ENCODE results near the gene MIDN. TPM values are rescaled to one million over a fixed set of nuclear protein-coding genes. Genes with fewer than 3 reads are reported as not detected.

Gene MIDN
- polyA plus RNA-seq, 2 of the 4 experiments (the other 2 are of a cell fraction) = 9.1 to 31.4 TPM

DNA sequence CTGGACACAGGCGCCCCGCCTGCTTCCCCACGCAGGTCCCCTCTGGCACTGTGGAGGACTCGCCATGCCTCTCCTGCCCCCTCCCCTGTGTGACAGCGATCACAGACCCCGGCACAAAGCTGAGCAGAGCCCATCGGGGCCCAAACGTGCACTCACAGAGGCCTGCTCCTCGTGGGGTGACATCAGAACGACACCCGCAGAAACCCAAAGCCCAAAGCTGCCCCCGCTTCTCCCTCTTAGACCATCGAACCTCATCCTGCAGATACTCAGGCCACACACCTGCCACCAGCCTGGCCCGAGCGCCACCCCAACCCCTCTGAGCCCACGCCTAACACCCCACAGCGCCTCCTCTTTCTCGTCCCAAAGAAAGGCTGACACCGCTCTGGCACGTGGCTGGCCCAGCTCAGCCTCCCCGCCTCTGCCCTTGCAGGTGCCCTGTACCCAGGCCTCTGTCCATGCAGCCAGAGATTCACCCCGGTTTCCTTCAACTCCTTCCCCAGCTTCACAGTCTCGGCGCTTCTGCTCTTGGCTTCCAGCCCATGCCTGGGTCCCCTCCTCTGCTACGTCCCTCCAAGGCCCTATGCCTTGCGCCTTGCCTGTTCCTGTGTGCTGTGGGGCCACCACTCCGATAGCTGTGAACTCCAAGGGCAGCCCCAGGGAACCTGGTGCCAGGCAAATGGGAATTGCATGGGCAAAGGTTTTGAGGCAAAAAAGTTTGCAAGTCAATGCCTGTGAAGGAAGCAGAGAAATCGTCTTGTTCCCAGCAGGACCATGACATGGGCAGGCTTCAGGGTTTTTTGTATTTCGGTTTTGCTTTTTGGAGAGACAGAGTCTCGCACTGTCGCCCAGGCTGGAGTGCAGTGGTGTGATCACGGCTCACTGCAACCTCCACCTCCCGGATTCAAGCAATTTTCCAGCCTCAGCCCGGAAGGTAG, 9.7 kb upstream of the MIDN start:
- DNase-seq (ENCODE audit: low read depth in 1 of 2, low spot score in 1 of 2) = no peak
- FAIRE-seq = no peak
- ATAC-seq = no peak
- peaks cover 30% of the 10 kb centered on the region for H3K4me1 ChIP-seq
- H3K4me2 ChIP-seq = peak overlapping the region; percentile 95
- TF ChIP-seq POLR2AphosphoS2 (conservative IDR thresholded peaks at IDR 0.05; ENCODE audit: low read length) (no peak), CBX2 (IDR thresholded peaks at IDR 0.05; ENCODE audit: borderline replicate concordance, low read depth) (no peak), MYC (IDR thresholded peaks at IDR 0.05; ENCODE audit: borderline replicate concordance, low read length) (no peak), CHD4 (IDR thresholded peaks at IDR 0.05; ENCODE audit: borderline replicate concordance) (no peak), EHF (CRISPR knock-in tag; IDR thresholded peaks at IDR 0.05) (no peak), RCOR1 (IDR thresholded peaks at IDR 0.05; ENCODE audit: low read depth, low read length) (no peak), CBX8 (IDR thresholded peaks at IDR 0.05) (no peak), NPAS2 (CRISPR knock-in tag; IDR thresholded peaks at IDR 0.05; ENCODE audit: borderline replicate concordance) (no peak), EP300 (IDR thresholded peaks at IDR 0.05) (no peak)
- ChIA-PET CTCF (interaction anchor here (0.6 to 2.3 kb wide), 8 partner anchors 13 to 1224 kb away, joined by 3 to 15 read pairs (median 6); no protein-coding TSS in a partner anchor), POLR2A (no interaction called here)
- peak overlapping the region; percentile 63 for H3K4me3 ChIP-seq
- H3K9me3 ChIP-seq = no peaks in the 10 kb centered on the region
- peak overlapping the region; percentile 78 to 97; a peak in 5 of 6 replicates for H3K27ac ChIP-seq
- 89% methylated on average over 34 of the region's 34 CpGs for WGBS (ENCODE audit: missing lambda C conversion rate)

DNA sequence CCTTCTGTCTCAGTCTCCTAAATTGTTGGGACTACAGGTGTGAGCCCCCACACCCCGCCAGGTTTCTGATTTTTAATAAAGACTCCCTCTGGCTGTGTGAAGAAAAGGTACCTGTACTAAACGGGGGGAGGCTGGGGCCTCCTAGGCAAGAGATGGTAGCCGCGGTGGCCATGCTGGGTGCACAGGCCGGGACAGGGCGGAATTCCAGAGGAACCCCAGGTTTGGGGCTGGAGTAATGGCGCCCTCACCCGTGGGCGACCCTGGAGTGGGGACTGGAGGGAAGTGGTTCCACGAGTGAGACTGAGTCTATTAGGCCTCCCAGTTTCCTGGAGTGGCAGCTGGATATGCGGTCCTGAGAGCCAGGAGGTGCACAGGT, 9.0 kb upstream of the MIDN start:
- H3K4me2 ChIP-seq = peak overlapping the region; percentile 98
- whole genome bisulfite sequencing (ENCODE audit: missing lambda C conversion rate) = 91% methylated on average over 11 of the region's 11 CpGs
- no peak for DNase-seq (ENCODE audit: low read depth in 1 of 2, low spot score in 1 of 2)
- POLR2A ChIA-PET = no interaction called here
- H3K4me1 ChIP-seq = peaks cover 36% of the 10 kb centered on the region
- no peak for ATAC-seq
- CTCF ChIA-PET = interaction anchor here (0.6 to 2.3 kb wide), 9 partner anchors 11 to 1223 kb away, joined by 3 to 15 read pairs (median 5); no protein-coding TSS in a partner anchor
- no peak overlapping the region; the same call in 2 of the 3 replicates for H3K4me3 ChIP-seq
- no peaks in the 10 kb centered on the region for H3K9me3 ChIP-seq
- TF ChIP-seq, protein P1, sequence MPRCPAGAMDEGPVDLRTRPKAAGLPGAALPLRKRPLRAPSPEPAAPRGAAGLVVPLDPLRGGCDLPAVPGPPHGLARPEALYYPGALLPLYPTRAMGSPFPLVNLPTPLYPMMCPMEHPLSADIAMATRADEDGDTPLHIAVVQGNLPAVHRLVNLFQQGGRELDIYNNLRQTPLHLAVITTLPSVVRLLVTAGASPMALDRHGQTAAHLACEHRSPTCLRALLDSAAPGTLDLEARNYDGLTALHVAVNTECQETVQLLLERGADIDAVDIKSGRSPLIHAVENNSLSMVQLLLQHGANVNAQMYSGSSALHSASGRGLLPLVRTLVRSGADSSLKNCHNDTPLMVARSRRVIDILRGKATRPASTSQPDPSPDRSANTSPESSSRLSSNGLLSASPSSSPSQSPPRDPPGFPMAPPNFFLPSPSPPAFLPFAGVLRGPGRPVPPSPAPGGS (IDR thresholded peaks at IDR 0.05) = no peak
- no peak for FAIRE-seq
- H3K27ac ChIP-seq = peak overlapping the region; percentile 80 to 100; a peak in 5 of 6 replicates

DNA sequence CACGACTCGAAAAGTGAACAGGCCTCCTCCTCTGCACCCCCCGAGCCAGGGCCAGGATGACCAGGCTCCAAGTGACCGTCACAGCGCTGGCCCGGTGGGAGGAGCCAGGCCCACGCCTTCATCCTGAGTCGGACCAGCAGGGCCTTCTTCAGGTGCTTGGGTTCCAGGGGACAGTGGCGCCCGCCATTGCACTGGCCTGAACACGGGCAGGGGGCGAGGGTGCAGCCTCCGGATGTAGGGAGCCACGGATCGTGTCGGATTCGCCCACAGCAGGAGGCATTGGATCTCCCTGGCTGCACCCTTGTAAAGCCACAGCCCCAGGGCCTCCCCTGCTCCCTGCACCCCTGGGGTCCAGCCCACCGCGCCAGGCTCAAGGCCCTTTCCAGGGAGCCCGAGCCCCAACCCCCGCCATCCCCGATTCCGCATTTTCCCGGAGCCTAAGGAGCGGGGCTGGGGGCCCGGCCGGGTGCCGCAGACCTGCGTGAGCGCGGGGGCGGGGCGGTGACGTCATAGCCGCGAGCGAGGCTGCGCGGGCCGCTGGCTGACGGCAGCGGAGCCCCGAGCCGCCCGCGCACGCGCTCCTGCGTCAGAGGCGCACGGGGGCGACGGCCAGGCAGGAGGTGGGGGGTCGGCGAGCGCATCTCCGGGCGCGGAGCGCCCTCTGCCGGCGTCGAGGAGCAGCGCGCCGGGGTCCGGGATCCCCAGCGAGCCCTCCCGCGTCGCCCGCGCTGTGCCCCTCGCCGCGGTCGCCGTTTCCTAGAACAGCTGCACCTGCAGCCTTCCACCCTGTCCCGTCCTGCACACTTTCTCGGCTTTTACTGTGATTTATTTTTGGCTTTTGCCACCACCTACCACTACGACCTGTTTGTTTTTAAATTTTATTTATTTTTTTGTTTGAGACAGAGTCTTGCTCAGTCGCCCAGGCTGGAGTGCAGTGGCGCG, 8.3 kb upstream of the MIDN start:
- WGBS (ENCODE audit: missing lambda C conversion rate) = 6% methylated on average over 26 of the region's 84 CpGs
- ChIA-PET CTCF (interaction anchor here (0.7 to 7.5 kb wide), 17 partner anchors 10 to 318 kb away, joined by 3 to 500 read pairs (median 4); partner anchors contain the start of gene CIRBP), POLR2A (interaction anchor here (0.8 kb wide), 1 partner anchor 256 kb away, joined by 7 read pairs; the partner anchor contains the start of gene WDR18)
- peak; percentile 79 to 87 for DNase-seq (ENCODE audit: low read depth in 1 of 2, low spot score in 1 of 2)
- H3K27ac ChIP-seq = peak overlapping the region; percentile 80 to 100
- H3K4me1 ChIP-seq = peaks cover 42% of the 10 kb centered on the region
- peak overlapping the region; percentile 98 for H3K4me2 ChIP-seq
- ATAC-seq = peak; percentile 41 to 42
- no peak for FAIRE-seq
- H3K9me3 ChIP-seq = no peaks in the 10 kb centered on the region
- H3K4me3 ChIP-seq = peak overlapping the region; percentile 39
- TF ChIP-seq, protein P2, sequence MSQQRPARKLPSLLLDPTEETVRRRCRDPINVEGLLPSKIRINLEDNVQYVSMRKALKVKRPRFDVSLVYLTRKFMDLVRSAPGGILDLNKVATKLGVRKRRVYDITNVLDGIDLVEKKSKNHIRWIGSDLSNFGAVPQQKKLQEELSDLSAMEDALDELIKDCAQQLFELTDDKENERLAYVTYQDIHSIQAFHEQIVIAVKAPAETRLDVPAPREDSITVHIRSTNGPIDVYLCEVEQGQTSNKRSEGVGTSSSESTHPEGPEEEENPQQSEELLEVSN (IDR thresholded peaks at IDR 0.05; ENCODE audit: borderline replicate concordance, low read depth) = no peak
- no peak for TF ChIP-seq FOSL2 (IDR thresholded peaks at IDR 0.05)
- TF ChIP-seq FOSL2 (CRISPR knock-in tag; IDR thresholded peaks at IDR 0.05) = peak; percentile 82
- no peak for TF ChIP-seq POLR2A (IDR thresholded peaks at IDR 0.05; ENCODE audit: low read length)
- TF ChIP-seq SREBF2 (IDR thresholded peaks at IDR 0.05) = no peak
- peak in 1 of 2 experiments; percentile 43; a peak in 1 of 5 replicates for TF ChIP-seq JUN (IDR thresholded peaks at IDR 0.05)
- TF ChIP-seq, protein P3, sequence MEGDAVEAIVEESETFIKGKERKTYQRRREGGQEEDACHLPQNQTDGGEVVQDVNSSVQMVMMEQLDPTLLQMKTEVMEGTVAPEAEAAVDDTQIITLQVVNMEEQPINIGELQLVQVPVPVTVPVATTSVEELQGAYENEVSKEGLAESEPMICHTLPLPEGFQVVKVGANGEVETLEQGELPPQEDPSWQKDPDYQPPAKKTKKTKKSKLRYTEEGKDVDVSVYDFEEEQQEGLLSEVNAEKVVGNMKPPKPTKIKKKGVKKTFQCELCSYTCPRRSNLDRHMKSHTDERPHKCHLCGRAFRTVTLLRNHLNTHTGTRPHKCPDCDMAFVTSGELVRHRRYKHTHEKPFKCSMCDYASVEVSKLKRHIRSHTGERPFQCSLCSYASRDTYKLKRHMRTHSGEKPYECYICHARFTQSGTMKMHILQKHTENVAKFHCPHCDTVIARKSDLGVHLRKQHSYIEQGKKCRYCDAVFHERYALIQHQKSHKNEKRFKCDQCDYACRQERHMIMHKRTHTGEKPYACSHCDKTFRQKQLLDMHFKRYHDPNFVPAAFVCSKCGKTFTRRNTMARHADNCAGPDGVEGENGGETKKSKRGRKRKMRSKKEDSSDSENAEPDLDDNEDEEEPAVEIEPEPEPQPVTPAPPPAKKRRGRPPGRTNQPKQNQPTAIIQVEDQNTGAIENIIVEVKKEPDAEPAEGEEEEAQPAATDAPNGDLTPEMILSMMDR (IDR thresholded peaks at IDR 0.05) = peak; percentile 78
- TF ChIP-seq SMC3 (IDR thresholded peaks at IDR 0.05) = peak; percentile 79
- no peak for TF ChIP-seq CBX2 (IDR thresholded peaks at IDR 0.05; ENCODE audit: borderline replicate concordance, low read depth)
- peak; percentile 66 to 90 for TF ChIP-seq RAD21 (conservative IDR thresholded peaks at IDR 0.05 in 1 of 2, IDR thresholded peaks at IDR 0.05 in 1 of 2)
- no peak; the same call in 1 of the 2 replicates for TF ChIP-seq HOXB5 (CRISPR knock-in tag; IDR thresholded peaks at IDR 0.05)
- TF ChIP-seq KDM5A (IDR thresholded peaks at IDR 0.05) = 0 out of 2 replicates have a peak, but pooled peaks have one; percentile 24
- no peak for TF ChIP-seq CEBPB (IDR thresholded peaks at IDR 0.05)
- no peak for TF ChIP-seq EHF (CRISPR knock-in tag; IDR thresholded peaks at IDR 0.05)
- no peak for TF ChIP-seq BHLHE40 (IDR thresholded peaks at IDR 0.05; ENCODE audit: low read depth, low read length)

Data from A549 (cell line).